Body of pancreas (tissue), 4 donors: ENCODE data around the gene ADORA1.

Experiments
- POLR2A ChIP-seq, 3 donors: fragments of 450-650 bp; IDR thresholded peaks; one replicate each; pipeline ENCODE4 v1.6.1; 2016; ENCODE audit warnings: antibody characterized with exemption in 3 of 3, mild to moderate bottlenecking in 2 of 3
- TF ChIP-seq, protein P1 (sequence below), 7 experiments: fragments of 450-650 bp in 4 of 7; fragments of 200-600 bp in 3 of 7; sonication (generic) in 3 of 7; IDR thresholded peaks; one replicate each; pipeline ENCODE4 v1.5.1; 2016 to 2019; ENCODE audit warnings: antibody characterized with exemption in 7 of 7

DNA sequence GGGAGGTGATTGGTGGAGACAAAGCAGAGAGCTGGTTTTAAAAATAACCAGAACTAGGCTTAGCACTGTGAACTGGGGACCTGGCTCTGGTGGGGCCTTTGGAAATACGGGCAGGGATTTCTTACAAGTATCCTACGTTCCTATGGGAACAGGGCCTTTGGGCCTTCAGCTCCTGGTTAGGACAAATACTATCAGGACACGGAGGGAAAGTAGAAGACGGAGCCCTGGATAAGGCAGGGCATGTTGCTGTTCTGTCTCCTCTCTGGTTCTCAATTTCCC lies 36.4 kb upstream of the ADORA1 start:
- TF ChIP-seq, protein P1, sequence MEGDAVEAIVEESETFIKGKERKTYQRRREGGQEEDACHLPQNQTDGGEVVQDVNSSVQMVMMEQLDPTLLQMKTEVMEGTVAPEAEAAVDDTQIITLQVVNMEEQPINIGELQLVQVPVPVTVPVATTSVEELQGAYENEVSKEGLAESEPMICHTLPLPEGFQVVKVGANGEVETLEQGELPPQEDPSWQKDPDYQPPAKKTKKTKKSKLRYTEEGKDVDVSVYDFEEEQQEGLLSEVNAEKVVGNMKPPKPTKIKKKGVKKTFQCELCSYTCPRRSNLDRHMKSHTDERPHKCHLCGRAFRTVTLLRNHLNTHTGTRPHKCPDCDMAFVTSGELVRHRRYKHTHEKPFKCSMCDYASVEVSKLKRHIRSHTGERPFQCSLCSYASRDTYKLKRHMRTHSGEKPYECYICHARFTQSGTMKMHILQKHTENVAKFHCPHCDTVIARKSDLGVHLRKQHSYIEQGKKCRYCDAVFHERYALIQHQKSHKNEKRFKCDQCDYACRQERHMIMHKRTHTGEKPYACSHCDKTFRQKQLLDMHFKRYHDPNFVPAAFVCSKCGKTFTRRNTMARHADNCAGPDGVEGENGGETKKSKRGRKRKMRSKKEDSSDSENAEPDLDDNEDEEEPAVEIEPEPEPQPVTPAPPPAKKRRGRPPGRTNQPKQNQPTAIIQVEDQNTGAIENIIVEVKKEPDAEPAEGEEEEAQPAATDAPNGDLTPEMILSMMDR (IDR thresholded peaks at IDR 0.05): no peak
- no peak for TF ChIP-seq POLR2A (IDR thresholded peaks at IDR 0.05)
